Glutamatergic neuron (in vitro differentiated cells): ENCODE results near the gene KLHL40. TPM values are rescaled to one million over a fixed set of nuclear protein-coding genes. Genes with fewer than 3 reads are reported as not detected.

Experiments used
- DNase-seq: peaks from one replicate; pipeline ENCODE4 v3.0.0; 2022
- H3K27ac Mint-ChIP-seq: one replicate; pipeline ENCODE4 v1.8.0; 2020; ENCODE audit warnings: mild to moderate bottlenecking, mixed read lengths, inconsistent platforms; ENCODE audit not compliant: unreplicated experiment
- H3K27me3 Mint-ChIP-seq: one replicate; pipeline ENCODE4 v1.8.0; 2020; ENCODE audit warnings: mild to moderate bottlenecking, moderate library complexity, mixed read lengths, inconsistent platforms; ENCODE audit not compliant: unreplicated experiment
- H3K36me3 Mint-ChIP-seq: one replicate; pipeline ENCODE4 v1.8.0; 2020; ENCODE audit warnings: mild to moderate bottlenecking, mixed read lengths, inconsistent platforms; ENCODE audit not compliant: unreplicated experiment
- H3K4me1 Mint-ChIP-seq: one replicate; pipeline ENCODE4 v1.8.0; 2020; ENCODE audit warnings: mild to moderate bottlenecking, low read depth, mixed read lengths, inconsistent platforms; ENCODE audit not compliant: unreplicated experiment
- H3K4me3 Mint-ChIP-seq: one replicate; pipeline ENCODE4 v1.8.0; 2020; ENCODE audit warnings: mild to moderate bottlenecking, mixed read lengths, inconsistent platforms; ENCODE audit not compliant: unreplicated experiment
- H3K9me3 Mint-ChIP-seq: one replicate; pipeline ENCODE4 v1.8.0; 2020; ENCODE audit warnings: mild to moderate bottlenecking, moderate library complexity, mixed read lengths, inconsistent platforms; ENCODE audit not compliant: unreplicated experiment
- CTCF ChIP-seq: fragments of 200-600 bp; sonication (generic); IDR thresholded peaks from one replicate; pipeline ENCODE4 v1.5.0; 2021; ENCODE audit not compliant: partially characterized antibody, unreplicated experiment
- total RNA-seq: library from RNA; stranded (reverse); fragmentation: NEBNext Ultra II Directional; extraction: Animal tissue kit (Norgen Biotek cat#: 25700); gene quantifications from one replicate; pipeline ENCODE4 v1.2.1, GENCODE V29; 2021; ENCODE audit not compliant: unreplicated experiment

Gene KLHL40
- total RNA-seq, 1 donor from 2014 or later, result 0.44 TPM

- H3K4me1 Mint-ChIP-seq, result peaks cover 15% of the 10 kb centered on the region
- no peak for DNase-seq
- TF ChIP-seq CTCF, result no peak
- H3K36me3 Mint-ChIP-seq, result peaks cover 5% of the 10 kb centered on the region
- H3K27ac Mint-ChIP-seq, result no peak overlapping the region
- H3K9me3 Mint-ChIP-seq, result peaks cover 14% of the 10 kb centered on the region
- H3K4me3 Mint-ChIP-seq, result no peak overlapping the region
- peaks cover 6% of the 10 kb centered on the region for H3K27me3 Mint-ChIP-seq
Measured at GRCh38 chr3:42684632-42685362, 540 bp upstream of the KLHL40 start.

GRCh38 chr3:42685891-42686820 lies 819 bp downstream of the KLHL40 start:
- no peak overlapping the region for H3K27ac Mint-ChIP-seq
- peaks cover 29% of the 10 kb centered on the region for H3K4me1 Mint-ChIP-seq
- no peak for DNase-seq
- H3K27me3 Mint-ChIP-seq, result peaks cover 10% of the 10 kb centered on the region
- no peaks in the 10 kb centered on the region for H3K36me3 Mint-ChIP-seq
- H3K9me3 Mint-ChIP-seq, result peaks cover 18% of the 10 kb centered on the region
- H3K4me3 Mint-ChIP-seq, result no peak overlapping the region
- TF ChIP-seq CTCF, result no peak

- Mint-ChIP-seq H3K36me3 (no peaks in the 10 kb centered on the region), H3K4me1 (peaks cover 34% of the 10 kb centered on the region), H3K4me3 (no peak overlapping the region), H3K27ac (no peak overlapping the region), H3K9me3 (peaks cover 16% of the 10 kb centered on the region), H3K27me3 (peaks cover 10% of the 10 kb centered on the region)
- DNase-seq, result no peak
- TF ChIP-seq CTCF, result no peak
Measured at GRCh38 chr3:42686832-42687650, 1.7 kb downstream of the KLHL40 start.

GRCh38 chr3:42688016-42688415 lies 2.7 kb downstream of the KLHL40 start:
- DNase-seq, result no peak
- peaks cover 16% of the 10 kb centered on the region for H3K9me3 Mint-ChIP-seq
- no peak for TF ChIP-seq CTCF
- no peak overlapping the region for H3K4me3 Mint-ChIP-seq
- no peak overlapping the region for H3K27ac Mint-ChIP-seq
- no peaks in the 10 kb centered on the region for H3K36me3 Mint-ChIP-seq
- H3K4me1 Mint-ChIP-seq, result peaks cover 34% of the 10 kb centered on the region
- peaks cover 10% of the 10 kb centered on the region for H3K27me3 Mint-ChIP-seq
